Type B pancreatic cell (in vitro differentiated cells): ENCODE data around the gene SLK. TPM values are rescaled to one million over a fixed set of nuclear protein-coding genes. Genes with fewer than 3 reads are reported as not detected.

Source experiments
- DNase-seq: peaks from one replicate; pipeline ENCODE4 v3.0.0; 2021; ENCODE audit warnings: mixed read lengths; ENCODE audit not compliant: unreplicated experiment; ENCODE audit errors: extremely low spot score
- H3K27ac Mint-ChIP-seq: 2 replicates; pipeline ENCODE4 v1.8.0; 2021; ENCODE audit warnings: mild to moderate bottlenecking, mixed read lengths
- H3K27me3 Mint-ChIP-seq: 2 replicates; pipeline ENCODE4 v1.8.0; 2021; ENCODE audit warnings: mixed read lengths
- H3K36me3 Mint-ChIP-seq: 2 replicates; pipeline ENCODE4 v1.8.0; 2021; ENCODE audit warnings: mixed read lengths
- H3K4me1 Mint-ChIP-seq: one replicate; pipeline ENCODE4 v1.8.0; 2021; ENCODE audit warnings: mixed read lengths; ENCODE audit not compliant: unreplicated experiment
- H3K4me3 Mint-ChIP-seq: 2 replicates; pipeline ENCODE4 v1.8.0; 2021; ENCODE audit warnings: mild to moderate bottlenecking, mixed read lengths
- H3K9me3 Mint-ChIP-seq: 2 replicates; pipeline ENCODE4 v1.8.0; 2021; ENCODE audit warnings: mixed read lengths
- CTCF ChIP-seq: fragments of 200-600 bp; sonication (generic); conservative IDR thresholded peaks from 2 replicates; pipeline ENCODE4 v1.5.0; 2021; ENCODE audit warnings: antibody characterized with exemption, mild to moderate bottlenecking
- total RNA-seq: library from RNA; stranded (reverse); gene quantifications from 2 replicates; pipeline ENCODE4 v1.2.1, GENCODE V29; 2021; ENCODE audit warnings: low replicate concordance

The SLK gene
- total RNA-seq, 1 donor from 2014 or later: 61.6 TPM

GRCh38 chr10:103933557-103934121, 33.3 kb upstream of the SLK start:
- TF ChIP-seq CTCF: no peak
- Mint-ChIP-seq H3K4me3 (no peak overlapping the region), H3K36me3 (no peaks in the 10 kb centered on the region), H3K27ac (no peak overlapping the region), H3K4me1 (peaks cover 27% of the 10 kb centered on the region), H3K9me3 (no peaks in the 10 kb centered on the region), H3K27me3 (no peaks in the 10 kb centered on the region)
- DNase-seq: no peak

GRCh38 chr10:103934308-103934707, 32.6 kb upstream of the SLK start:
- H3K4me3 Mint-ChIP-seq: no peak overlapping the region
- no peak for DNase-seq
- TF ChIP-seq CTCF: no peak
- no peaks in the 10 kb centered on the region for H3K36me3 Mint-ChIP-seq
- no peaks in the 10 kb centered on the region for H3K27me3 Mint-ChIP-seq
- H3K27ac Mint-ChIP-seq: no peak overlapping the region
- no peaks in the 10 kb centered on the region for H3K9me3 Mint-ChIP-seq
- peaks cover 21% of the 10 kb centered on the region for H3K4me1 Mint-ChIP-seq

- no peak overlapping the region for H3K27ac Mint-ChIP-seq
- H3K4me3 Mint-ChIP-seq: no peak overlapping the region
- DNase-seq: no peak
- H3K36me3 Mint-ChIP-seq: no peaks in the 10 kb centered on the region
- no peaks in the 10 kb centered on the region for H3K9me3 Mint-ChIP-seq
- peaks cover 10% of the 10 kb centered on the region for H3K4me1 Mint-ChIP-seq
- no peaks in the 10 kb centered on the region for H3K27me3 Mint-ChIP-seq
- TF ChIP-seq CTCF: no peak
Measured at GRCh38 chr10:103936022-103936421, 30.9 kb upstream of the SLK start.

GRCh38 chr10:103939522-103939921, 27.4 kb upstream of the SLK start:
- H3K4me3 Mint-ChIP-seq: no peak overlapping the region
- no peaks in the 10 kb centered on the region for H3K36me3 Mint-ChIP-seq
- TF ChIP-seq CTCF: no peak
- no peaks in the 10 kb centered on the region for H3K4me1 Mint-ChIP-seq
- DNase-seq: no peak
- H3K9me3 Mint-ChIP-seq: no peaks in the 10 kb centered on the region
- no peak overlapping the region for H3K27ac Mint-ChIP-seq
- no peaks in the 10 kb centered on the region for H3K27me3 Mint-ChIP-seq

GRCh38 chr10:103941801-103942200, 25.1 kb upstream of the SLK start:
- Mint-ChIP-seq H3K9me3 (no peaks in the 10 kb centered on the region), H3K36me3 (no peaks in the 10 kb centered on the region), H3K4me1 (no peaks in the 10 kb centered on the region), H3K27ac (no peak overlapping the region), H3K4me3 (no peak overlapping the region), H3K27me3 (no peaks in the 10 kb centered on the region)
- no peak for DNase-seq
- no peak for TF ChIP-seq CTCF

GRCh38 chr10:103942866-103943265, 24.1 kb upstream of the SLK start:
- Mint-ChIP-seq H3K9me3 (no peaks in the 10 kb centered on the region), H3K4me3 (no peak overlapping the region)

More at GRCh38 chr10:103942866-103943265, 24.1 kb upstream of the SLK start:
- Mint-ChIP-seq H3K27me3 (no peaks in the 10 kb centered on the region), H3K36me3 (no peaks in the 10 kb centered on the region), H3K4me1 (peaks cover 3% of the 10 kb centered on the region), H3K27ac (no peak overlapping the region)
- TF ChIP-seq CTCF: no peak
- DNase-seq: no peak
